ENCODE results near the gene SLC4A3.

SLC4A3 gene

DNA sequence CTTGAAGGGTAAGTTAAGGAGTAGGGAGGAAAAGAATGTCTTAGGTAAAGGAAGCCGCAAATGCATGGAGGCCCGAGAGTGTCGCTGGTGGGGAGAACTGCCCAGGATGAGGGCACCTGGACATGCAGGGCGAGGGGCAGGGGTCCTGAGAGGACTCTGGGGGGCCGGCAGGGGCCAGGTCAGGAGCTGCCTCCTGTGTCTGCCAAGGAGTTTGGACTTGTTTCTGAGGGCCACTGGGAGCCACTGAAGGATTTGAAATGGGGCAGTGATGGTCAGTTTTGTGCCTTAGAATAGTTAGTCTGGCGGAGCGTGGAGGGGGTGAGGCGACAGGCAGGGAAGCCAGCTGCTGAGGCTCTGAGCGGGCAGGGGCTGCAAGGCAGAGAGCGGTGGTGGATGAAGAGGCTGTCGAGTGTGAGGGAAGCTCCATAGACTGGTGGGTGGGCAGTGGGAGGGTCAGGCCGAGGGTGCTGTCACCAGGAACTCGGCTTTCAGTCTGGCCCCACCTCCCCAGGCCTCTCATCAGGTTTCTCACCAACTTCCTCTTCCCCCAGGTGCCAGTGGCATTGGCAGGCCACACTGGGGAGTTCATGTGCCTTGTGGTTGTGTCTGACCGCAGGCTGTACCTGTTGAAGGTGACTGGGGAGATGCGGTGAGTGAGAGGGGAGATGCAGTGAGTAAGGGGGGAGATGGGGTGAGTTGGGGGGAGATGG lies 14.7 kb upstream of the SLC4A3 start:
- DNase-seq = peak; percentile 65

GRCh38 chr2:219613461-219614070 lies 13.9 kb upstream of the SLC4A3 start:
- no peak for DNase-seq

GRCh38 chr2:219614076-219614860 lies 13.2 kb upstream of the SLC4A3 start:
- DNase-seq = no peak

DNA sequence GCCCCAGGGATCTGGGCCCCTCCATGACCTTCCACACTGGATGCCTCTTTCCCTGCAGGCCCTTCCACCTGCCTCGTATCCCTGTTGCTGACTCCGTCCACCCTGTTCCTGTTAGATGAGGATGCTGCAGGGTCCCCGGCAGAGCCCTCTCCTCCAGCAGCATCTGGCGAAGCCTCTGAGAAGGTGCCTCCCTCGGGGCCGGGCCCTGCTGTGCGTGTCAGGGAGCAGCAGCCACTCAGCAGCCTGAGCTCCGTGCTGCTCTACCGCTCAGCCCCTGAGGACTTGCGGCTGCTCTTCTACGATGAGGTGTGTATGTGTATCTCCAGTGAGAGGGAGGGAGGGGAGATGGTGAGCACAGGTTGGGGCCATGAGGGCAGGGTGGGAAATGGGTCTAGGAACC lies 12.4 kb upstream of the SLC4A3 start:
- no peak for DNase-seq

DNA sequence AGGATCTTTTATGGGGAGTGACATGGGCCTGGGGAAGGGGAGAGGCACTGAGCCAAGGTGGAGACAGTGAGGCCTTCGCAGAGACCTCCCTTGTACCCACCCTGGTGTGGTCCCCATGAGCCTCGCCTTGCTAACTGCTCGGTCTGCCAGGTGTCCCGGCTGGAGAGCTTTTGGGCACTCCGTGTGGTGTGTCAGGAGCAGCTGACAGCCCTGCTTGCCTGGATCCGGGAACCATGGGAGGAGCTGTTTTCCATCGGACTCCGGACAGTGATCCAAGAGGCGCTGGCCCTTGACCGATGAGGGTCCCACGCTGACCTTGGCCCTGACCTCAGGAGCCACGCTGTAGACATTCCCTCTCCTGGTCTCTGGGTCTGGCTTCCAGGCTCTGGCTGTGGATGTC lies 11.5 kb upstream of the SLC4A3 start:
- DNase-seq = no peak

DNA sequence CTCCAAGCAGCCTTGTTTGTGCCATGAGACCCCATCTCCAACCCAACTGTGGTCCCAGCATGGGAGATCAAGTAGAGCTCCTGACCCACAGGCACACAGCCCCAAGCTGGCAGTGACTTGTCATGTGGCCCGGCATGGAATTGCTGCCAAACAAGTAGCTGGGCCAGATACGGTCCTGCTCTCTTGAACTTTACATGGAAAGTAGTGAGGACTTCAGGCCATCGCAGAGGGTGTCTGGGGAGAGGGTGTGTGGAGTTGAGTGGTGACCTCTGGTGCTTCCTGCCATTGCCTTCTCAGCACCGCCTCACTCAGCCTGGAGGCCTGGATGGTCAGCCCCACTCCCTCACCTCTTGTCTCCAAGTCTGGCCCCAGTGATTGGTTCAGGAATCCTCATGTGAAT lies 10.9 kb upstream of the SLC4A3 start:
- DNase-seq = no peak

DNA sequence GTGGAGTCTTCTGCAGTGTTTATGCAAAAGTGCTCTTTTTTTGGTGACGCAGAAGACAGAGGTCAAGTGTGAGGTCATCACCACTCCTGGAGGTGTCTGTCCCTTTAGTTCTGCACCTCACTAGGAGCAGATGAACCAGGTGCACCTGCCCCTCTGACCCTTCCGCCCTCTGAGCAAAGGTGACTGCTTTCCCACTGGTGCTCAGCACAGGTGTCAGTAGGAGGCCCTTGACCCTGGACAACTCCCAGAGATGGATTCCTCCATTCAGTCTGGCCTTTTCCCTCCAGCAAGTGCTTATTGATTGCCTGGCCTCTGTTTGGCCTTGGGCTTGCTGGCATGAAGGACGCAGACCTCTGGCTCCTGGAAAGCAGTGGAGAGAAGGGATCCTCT lies 8.7 kb upstream of the SLC4A3 start:
- DNase-seq = no peak

DNA sequence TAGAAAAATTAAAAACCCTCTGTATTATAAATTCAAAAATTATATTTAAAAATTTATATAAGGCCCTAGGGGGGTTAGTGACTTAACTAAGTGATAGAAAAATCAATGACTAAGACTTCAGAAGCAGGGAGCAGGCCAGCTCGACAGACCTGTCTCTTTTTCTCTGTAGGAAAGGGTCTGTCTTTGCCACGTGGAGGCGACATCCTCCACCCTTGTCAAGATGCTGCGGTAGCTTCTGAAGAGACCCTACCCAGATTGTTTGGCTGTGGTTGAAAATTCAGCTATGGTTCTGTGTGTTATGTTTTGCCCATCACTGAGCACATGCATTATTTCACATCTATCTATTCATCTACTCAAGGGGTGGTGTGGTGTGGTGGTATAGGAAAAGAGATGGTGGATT lies 8.2 kb upstream of the SLC4A3 start:
- no peak for DNase-seq

DNA sequence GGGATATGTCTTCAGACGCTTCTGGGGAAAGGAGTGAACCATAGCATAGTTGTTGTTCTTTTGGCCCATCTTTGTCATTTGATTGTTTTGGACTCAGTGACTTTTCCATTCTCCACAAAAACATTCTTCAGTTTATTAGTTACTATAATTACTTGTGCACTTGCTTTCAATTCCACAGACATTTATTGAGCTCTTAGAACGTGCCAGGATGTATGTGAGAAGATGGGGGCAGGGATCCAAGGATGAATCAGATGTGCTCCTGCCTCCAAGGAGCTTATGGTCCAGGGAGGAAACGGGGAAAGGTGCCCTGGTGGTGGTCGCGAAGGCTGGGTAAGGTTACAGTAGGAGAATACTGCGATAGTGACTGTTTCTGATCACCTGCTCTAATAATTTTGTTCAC lies 6.9 kb upstream of the SLC4A3 start:
- no peak for DNase-seq

- DNase-seq = no peak
Measured at GRCh38 chr2:219621935-219622334, 5.5 kb upstream of the SLC4A3 start.

DNA sequence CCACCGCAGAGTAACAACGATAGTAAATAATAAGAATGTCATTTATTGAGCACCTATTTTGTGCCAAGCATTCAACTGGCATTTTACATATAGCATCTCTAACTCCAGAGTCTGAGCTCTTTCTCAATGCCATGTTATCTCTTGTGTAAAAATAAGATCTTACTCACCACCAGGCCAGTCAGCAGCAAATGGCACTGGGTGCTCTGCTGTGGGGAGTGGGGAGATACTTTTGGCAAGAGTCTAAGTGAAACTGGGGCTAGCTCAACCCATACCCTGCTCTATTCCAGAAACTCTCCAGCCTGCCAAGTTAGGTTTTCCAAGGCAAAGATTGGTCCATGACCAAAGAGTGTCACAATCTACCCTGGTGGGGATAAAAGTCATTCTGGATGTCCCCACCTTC lies 5.0 kb upstream of the SLC4A3 start:
- no peak for DNase-seq

DNA sequence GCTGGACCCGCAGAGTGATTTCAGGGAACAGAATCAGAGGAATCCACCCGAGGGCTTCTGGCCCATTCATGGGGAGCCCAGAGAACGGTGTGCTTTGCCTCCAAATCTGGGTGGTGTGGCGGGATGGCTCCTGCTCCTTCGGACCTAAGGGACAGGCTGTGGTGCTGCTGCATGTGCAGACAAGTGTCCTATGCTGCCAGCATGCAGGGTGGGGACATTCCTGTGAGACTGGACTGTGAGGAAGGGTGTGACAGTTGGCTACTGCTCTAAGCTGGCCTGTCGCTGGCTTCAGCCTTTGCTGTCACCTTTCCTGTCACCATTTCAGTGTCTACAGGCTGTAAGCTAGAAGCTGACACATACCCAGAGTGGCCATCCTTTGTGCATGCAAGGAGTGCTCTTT lies 2.9 kb upstream of the SLC4A3 start:
- no peak for DNase-seq

DNA sequence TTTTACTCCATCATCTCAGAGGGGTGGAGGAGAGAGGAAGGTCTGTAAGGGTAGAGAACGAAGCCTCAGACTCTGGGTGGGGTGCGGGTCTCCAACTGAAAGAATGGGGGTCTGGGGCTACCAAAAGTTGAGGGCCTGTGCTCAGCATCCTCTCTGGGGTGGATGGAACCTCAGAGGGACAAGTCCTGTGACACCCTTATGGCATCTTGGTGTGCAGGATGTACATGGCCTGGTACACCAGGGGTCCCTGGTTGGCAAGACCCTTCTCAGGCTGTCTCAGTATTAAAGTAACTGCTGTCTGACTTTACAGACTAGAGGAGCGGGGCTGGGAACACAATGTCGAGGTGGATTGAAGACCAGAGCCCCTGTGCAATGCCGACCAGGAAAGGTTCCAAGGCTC lies 2.3 kb upstream of the SLC4A3 start:
- DNase-seq = no peak

DNA sequence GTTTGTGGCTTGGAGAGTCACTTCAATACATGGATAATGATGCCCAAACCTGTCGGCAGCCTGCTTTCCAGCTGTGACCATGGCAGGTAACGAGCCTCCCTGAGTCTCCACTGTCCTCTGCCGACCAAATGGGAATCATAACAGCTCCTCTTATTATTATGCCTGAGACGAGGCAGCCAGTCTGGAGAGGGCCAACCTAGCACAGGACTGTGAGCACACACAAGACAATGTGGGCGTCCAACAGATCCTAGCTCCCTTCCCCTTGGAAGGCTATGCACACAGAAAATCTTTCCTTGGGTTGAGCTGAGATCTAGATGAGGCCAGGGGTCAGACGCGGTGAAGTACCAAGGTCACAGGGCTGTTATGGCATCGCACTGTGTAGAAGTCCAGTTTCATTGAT lies 890 bp upstream of the SLC4A3 start:
- no peak for DNase-seq

DNA sequence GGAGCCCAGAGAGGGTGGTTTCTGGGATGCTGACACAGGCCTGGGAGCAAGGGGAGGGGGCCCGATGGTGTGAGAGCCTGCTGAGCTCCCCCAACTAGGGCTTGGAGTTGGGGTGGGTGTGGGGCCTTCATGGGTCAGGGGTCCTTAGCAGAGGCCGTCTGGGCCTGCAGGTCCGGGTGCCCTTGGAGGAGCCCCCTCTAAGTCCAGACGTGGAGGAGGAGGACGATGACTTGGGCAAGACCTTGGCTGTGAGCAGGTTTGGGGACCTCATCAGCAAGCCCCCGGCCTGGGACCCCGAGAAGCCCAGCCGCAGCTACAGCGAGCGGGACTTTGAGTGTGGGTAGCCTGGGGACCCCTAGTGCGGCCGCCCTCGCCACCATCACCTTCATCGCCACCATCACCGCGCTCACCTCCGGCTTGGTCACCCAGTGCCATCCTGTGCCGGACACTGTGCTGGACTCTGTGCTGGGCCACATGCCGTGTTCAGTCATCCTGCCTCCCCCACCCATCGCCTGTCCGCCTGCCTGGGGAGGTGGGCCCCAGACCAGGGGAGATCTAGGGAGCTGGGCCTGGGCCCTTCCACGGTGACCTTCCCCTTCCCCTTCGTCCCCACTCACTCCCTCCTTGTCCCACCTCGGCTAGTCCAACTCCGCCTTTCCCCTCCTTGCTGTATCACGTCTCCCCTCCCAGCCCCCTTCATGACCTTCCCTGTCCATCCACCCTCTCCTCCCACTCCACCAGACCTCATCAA lies 980 bp downstream of the SLC4A3 start:
- DNase-seq = no peak

GRCh38 chr2:219628986-219629901 lies 1.8 kb downstream of the SLC4A3 start:
- no peak for DNase-seq

- no peak for DNase-seq
Measured at GRCh38 chr2:219629976-219630695, 2.7 kb downstream of the SLC4A3 start.

DNA sequence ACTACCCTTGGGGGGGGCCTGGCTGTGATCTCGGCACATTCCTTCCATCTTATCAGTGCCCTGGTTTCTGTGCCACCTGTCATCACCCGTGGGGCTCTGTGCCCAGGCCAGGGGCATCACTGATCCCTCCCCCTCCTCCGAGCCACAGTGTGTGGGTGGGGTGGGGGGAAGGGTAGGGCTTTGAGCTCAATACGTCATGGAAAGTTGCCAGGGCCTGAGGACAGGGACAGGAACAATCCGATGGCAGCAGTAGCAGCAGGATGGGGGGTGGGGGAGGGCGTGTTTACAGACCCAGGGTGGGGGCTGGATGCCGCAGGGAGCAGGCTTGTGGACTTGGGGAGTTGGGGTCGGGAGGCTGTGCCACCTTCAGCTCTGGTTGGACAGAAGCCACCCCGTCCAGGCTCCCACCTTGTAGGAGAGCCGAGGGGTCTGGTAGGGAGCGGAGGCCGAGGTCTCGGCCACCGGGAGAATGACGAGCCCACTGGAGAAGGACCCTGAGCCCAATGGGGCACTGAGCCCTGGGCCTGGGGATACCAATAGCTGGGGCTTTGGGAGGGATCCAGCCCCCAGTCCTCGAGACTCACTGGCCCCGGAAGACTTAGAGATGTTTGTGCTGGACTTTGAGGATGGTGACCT lies 3.5 kb downstream of the SLC4A3 start:
- DNase-seq = no peak

DNA sequence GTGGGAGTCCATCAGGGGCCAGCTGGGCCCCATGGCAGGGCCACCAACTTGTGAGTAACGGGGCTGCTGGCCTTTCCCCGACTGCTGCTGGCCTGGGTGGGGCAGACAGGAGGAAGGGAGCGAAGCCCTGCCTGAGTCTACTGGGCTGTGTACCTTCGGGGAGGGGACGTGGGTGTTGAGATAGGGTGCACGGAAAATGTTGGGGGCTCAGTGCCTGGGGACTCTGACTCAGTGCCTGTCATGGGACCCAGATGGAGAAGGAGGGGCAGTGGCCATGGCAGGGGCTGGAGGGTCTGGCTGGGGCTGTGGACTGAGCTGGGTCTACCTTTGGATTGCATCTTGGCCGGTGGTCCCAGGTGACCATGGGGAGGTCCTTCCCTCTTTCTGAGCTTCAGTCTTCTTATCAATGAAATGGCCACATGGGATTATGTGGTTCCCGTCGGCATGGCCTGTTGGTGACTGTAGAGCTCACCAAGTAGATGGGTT lies 4.0 kb downstream of the SLC4A3 start:
- DNase-seq = no peak

- no peak for DNase-seq
Measured at GRCh38 chr2:219631904-219632759, 4.7 kb downstream of the SLC4A3 start.
